Measurements from ENCODE around the gene ELOA2.

Gene ELOA2

DNA sequence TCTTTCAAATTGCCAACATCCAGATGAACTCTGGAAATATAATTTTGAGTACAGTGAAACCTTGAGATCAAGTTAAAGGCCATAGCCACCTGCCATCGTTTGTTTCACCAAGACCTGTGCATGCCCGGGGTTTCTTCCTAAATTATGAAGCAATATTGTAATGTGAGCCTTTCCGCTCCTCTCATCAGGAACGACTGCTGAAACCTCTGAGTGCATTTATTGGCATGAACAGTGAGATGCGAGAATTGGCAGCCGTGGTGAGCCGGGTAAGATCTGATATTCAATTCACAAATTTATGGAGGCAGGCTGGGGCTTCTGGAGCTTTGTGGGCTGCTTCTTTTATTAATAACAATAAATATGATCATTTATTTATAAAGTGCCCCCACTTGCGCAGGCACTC is 27.7 kb upstream of the ELOA2 start:
- TF ChIP-seq, protein P1, sequence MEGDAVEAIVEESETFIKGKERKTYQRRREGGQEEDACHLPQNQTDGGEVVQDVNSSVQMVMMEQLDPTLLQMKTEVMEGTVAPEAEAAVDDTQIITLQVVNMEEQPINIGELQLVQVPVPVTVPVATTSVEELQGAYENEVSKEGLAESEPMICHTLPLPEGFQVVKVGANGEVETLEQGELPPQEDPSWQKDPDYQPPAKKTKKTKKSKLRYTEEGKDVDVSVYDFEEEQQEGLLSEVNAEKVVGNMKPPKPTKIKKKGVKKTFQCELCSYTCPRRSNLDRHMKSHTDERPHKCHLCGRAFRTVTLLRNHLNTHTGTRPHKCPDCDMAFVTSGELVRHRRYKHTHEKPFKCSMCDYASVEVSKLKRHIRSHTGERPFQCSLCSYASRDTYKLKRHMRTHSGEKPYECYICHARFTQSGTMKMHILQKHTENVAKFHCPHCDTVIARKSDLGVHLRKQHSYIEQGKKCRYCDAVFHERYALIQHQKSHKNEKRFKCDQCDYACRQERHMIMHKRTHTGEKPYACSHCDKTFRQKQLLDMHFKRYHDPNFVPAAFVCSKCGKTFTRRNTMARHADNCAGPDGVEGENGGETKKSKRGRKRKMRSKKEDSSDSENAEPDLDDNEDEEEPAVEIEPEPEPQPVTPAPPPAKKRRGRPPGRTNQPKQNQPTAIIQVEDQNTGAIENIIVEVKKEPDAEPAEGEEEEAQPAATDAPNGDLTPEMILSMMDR (IDR thresholded peaks at IDR 0.05; ENCODE audit: low read depth, low read length, missing control alignments), result no peak
- DNase-seq (ENCODE audit: extremely low read depth, low read depth), result no peak
- no peak overlapping the region for H3K4me3 ChIP-seq (replicated peaks; ENCODE audit: low read depth, low read length)

DNA sequence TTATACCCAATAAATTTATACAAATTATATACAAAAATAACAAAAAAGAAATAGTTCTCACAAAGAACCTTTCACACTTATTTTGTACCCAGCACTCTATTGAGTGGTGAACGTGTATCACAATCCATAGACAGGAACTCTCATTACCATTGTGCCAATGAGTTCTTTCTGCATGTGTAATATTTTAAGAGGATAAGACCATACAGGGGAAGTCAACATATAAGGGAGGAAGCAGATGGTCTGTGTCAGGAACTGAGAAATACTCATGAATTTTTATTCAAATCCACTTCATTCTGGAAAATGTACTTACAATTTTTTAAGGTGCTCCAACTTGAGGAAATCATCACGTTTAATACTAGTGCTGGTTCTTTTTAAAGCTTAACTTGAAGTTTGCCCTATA is 27.1 kb upstream of the ELOA2 start:
- no peak overlapping the region for H3K4me3 ChIP-seq (replicated peaks; ENCODE audit: low read depth, low read length)
- no peak for DNase-seq (ENCODE audit: extremely low read depth, low read depth)
- TF ChIP-seq, protein P1 (IDR thresholded peaks at IDR 0.05; ENCODE audit: low read depth, low read length, missing control alignments), result no peak

DNA sequence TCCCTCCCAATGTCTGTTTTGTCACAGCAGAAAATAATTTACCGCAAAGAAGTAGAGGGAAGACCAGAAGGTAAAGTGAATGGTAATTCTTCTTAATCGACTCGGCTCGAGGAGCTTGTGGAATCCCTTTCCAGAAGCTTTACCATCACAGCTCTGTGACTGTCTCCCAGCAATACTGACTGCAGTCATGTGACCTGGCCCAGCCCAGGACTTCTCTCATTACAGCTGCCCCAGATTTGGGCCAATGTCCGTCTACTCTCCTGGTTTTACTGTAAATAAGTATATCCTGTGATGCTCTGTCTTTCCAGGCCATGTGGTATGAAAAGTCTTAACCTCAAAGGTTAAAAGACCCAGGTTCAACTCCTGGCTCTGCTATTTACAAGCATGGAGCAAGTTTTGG is 18.9 kb upstream of the ELOA2 start:
- TF ChIP-seq, protein P1 (IDR thresholded peaks at IDR 0.05; ENCODE audit: low read depth, low read length, missing control alignments), result no peak
- no peak for DNase-seq (ENCODE audit: extremely low read depth, low read depth)
- H3K4me3 ChIP-seq (replicated peaks; ENCODE audit: low read depth, low read length), result no peak overlapping the region

DNA sequence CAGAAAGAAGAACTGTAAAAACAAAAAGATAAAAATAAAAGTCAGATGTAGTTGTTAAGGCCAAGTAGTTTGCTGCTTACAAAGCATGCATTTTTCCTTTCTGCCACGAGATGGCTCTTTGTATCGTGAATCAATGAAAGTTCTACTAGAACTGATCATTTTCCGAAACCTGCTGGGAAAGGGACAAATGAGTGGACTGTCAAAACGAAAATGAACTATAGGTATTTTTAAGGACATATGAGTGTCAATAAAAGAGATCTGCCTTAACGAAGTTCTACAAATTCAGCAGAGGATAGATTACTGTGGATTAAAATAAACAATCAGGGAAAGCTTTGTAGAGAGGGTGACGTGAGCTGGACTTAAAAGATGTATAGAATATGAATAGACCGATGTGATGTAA is 15.0 kb upstream of the ELOA2 start:
- TF ChIP-seq, protein P1 (IDR thresholded peaks at IDR 0.05; ENCODE audit: low read depth, low read length, missing control alignments), result peak; percentile 53
- peak; percentile 14 for DNase-seq (ENCODE audit: extremely low read depth, low read depth)

DNA sequence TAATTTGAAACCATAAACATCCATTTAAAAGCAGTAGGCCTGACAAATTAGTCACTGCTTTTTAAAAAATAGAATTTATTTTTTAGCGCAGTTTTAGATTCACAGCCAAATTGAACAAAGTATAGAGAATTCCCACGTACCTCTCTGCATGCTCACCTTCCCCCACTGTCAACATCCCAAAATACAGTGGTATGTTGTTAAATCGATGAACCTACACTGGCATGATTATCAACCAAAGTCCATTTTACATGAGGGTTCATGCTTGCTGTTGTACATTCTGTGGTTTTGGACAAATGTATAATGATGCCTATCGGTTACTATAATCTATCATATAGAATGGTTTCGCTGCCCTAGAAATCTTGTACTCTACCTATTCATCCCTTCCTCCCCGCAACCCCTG is 5.6 kb upstream of the ELOA2 start:
- DNase-seq (ENCODE audit: extremely low read depth, low read depth), result no peak
- H3K4me3 ChIP-seq (replicated peaks; ENCODE audit: low read depth, low read length), result no peak overlapping the region
- TF ChIP-seq, protein P1 (IDR thresholded peaks at IDR 0.05; ENCODE audit: low read depth, low read length, missing control alignments), result no peak

More for the DNA sequence above, 15.0 kb upstream of the ELOA2 start:
- no peak overlapping the region for H3K4me3 ChIP-seq (replicated peaks; ENCODE audit: low read depth, low read length)

DNA sequence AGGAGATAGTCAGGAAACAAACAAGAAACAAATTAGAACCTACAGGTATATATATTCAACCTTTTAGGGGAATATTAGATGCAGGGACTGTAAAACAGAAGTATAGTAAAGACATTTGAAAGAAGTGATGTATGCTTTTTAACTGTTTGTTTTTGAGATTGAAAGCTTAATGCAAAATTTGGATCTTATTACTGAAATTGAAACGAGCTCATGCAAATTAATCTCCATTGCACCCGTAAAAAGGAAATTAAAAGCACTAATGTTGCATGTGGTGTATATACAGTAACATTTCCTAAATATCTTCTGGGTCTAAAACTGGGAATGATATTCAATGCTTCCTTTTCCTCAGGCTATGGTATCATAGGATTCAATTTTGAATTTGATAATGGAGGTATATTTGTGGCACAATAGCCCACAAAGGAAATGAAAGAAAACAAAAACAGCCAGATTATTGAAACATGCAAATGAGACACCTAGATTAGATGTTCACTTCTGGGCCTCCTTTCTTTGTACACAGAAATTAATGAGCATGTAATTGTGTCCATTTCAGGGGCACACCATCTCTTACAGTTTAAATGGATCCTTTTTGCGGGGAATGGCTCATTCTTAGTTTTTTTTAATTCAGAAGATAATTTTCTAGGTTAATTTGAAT is 1.6 kb upstream of the ELOA2 start:
- TF ChIP-seq, protein P1 (IDR thresholded peaks at IDR 0.05; ENCODE audit: low read depth, low read length, missing control alignments), result no peak
- no peak for DNase-seq (ENCODE audit: extremely low read depth, low read depth)
- H3K4me3 ChIP-seq (replicated peaks; ENCODE audit: low read depth, low read length), result no peak overlapping the region

Measured in HFF-Myc (cell line).